Neural cell (in vitro differentiated cells): ENCODE data around the gene PCAT6.

Source experiments
- CTCF ChIP-seq: fragments of 450-650 bp; IDR thresholded peaks from 2 replicates; pipeline ENCODE4 v1.5.1; 2014; ENCODE audit warnings: antibody characterized with exemption, mild to moderate bottlenecking, moderate library complexity; ENCODE audit not compliant: poor library complexity, severe bottlenecking
- POLR2AphosphoS5 ChIP-seq: IDR thresholded peaks from 2 replicates; pipeline ENCODE4 v1.6.1; 2012
- TAF1 ChIP-seq: IDR thresholded peaks from 2 replicates; pipeline ENCODE4 v1.6.1; 2012; ENCODE audit warnings: low read depth

DNA sequence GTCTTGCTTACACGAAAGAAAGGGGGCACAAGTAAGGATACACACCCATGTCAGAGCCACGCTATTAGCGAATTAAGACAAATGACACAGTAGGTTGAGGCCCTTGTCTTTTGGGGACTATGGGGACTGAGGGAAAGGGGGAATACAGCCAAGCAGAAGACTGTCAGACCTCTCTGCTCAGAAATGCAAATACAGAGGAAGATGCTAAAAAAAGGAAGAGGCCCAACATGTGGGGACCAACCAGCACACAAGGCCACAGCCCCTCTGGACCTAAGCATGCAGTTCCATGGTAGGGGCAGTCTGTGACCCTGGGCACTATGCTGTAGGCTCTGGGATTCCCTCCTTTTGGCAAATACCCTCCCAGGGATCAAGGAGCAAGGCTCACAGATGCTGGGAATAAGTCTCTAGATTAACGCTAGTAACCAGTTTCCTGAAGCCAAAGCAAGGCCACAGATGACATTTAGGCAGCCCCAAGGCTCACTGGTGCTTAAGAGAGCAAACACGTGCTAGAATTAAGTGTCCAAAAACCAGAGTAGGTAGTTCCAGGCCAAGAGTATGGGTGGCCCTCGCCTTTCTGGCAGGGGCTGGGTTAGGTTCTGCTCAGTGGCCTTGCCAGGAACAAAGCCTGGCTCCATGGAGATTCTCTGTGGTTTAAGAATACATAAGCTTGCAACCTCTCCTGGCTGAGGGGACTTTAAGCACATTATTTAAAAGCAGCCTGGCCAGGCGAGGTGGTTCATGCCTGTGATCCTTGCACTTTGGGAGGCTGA, 40.0 kb downstream of the PCAT6 start:
- TF ChIP-seq CTCF (no peak), POLR2AphosphoS5 (no peak), TAF1 (no peak)
